D721Med (cell line): Measurements from ENCODE around the gene ANKRD27.

Experiments
- DNase-seq: peaks from one replicate; pipeline ENCODE4 v3.0.0; 2011; ENCODE audit warnings: low spot score; ENCODE audit not compliant: insufficient read length
- FAIRE-seq: peaks from 2 replicates; lab custom pipeline; 2011; peaks lifted over from hg19 to GRCh38; lab: Jason Lieb, UNC
- CTCF ChIP-seq: IDR thresholded peaks from 2 replicates; pipeline ENCODE4 v1.5.1; 2012; ENCODE audit warnings: mild to moderate bottlenecking, control low read depth; ENCODE audit not compliant: insufficient read depth; ENCODE audit errors: missing control alignments

The ANKRD27 gene

GRCh38 chr19:32692727-32693061 is 17.7 kb upstream of the ANKRD27 start:
- TF ChIP-seq CTCF: no peak
- no peak for FAIRE-seq

DNA sequence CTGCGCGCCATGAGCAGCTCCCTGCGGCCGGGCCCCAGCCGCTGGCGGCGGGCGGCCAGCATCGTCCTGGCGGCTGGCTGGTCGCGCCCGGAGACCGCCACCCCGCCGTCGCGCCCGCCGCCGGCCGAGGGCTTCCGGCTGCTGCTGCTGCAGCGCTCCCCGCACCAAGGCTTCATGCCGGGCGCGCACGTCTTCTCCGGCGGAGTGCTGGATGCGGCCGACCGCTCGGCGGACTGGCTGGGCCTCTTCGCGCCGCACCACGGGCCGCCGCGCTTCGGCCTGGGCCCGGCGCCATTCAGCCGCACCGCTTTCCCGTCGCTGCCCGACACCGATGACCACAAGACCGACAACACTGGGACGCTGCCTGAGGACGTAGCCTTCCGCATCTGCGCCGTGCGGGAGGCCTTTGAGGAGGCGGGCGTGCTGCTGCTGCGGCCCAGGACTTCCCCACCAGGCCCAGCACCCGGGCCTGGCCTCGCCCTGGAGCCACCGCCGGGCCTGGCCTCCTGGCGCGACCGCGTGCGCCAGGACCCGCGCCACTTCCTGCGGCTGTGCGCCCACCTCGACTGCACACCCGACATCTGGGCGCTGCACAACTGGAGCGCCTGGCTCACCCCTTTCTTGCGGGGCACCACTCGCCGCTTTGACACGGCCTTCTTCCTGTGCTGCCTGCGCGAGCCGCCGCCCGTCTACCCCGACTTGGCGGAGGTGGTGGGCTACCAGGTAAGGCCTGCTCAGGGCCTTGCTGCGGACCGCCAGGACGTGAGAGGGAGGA is 17.2 kb upstream of the ANKRD27 start:
- DNase-seq (no peak), FAIRE-seq (no peak)
- no peak for TF ChIP-seq CTCF

More at GRCh38 chr19:32692727-32693061, 17.7 kb upstream of the ANKRD27 start:
- no peak for DNase-seq

DNA sequence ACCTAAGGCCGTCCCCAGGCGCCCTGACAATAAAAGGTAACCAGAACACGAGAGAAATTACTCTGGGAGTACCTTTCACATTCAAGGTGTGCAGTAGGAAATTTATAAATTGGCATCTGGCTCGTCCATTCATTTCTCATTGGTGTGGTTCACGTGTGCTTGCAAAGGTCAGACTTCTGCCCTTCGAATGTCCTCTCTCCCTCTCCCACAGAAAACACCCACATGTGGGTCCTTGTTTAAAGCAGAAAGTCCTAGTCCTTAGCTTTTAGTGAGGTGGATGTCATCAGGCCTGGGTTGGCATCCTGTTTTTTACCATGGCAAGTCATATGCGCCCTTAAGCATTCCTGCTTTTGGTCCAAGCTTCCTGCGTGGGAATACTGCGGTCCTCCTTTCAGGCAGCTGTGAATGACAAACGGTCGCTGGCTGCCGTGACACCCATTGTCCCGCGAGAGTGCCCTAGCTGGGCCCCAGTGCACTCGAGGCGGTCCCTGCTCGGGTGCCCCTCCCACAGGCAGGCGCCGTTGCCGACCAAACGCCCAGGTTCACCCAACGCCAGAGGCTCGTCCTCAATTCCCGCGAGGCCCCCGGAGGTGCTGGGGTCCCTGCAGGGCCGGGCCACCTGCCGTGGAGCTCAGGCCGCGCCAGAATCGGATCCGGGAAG is 16.4 kb upstream of the ANKRD27 start, which contains the start of gene NUDT19:
Gene NUDT19 (plus strand): TSS at position 531 of the 661 bp plus-strand sequence. CDS start 140 bp downstream, outside the sequence.
- DNase-seq (no peak), FAIRE-seq (no peak)
- no peak for TF ChIP-seq CTCF

GRCh38 chr19:32688311-32688710 is 13.3 kb upstream of the ANKRD27 start:
- FAIRE-seq: no peak
- TF ChIP-seq CTCF: no peak
- no peak for DNase-seq

DNA sequence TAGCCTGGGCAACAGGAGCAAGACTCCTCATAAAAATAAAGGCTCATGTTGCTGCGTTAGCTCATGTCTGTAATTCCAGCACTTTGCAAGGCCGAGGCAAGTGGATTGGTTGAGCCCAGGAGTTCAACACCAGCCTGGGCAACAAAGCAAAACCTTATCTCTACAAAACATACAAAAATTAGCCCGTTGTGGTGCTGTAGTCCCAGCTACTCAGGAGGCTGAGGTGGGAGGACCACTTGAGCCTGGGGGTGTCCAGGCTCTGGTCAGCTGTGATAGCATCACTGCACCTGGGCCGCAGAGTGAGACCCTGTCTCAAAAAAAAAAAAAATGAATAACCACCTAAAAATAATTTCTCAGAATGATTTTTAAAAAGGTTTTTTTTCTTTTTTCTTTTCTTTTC is 12.7 kb upstream of the ANKRD27 start:
- no peak for TF ChIP-seq CTCF
- DNase-seq (no peak), FAIRE-seq (no peak)

- DNase-seq: no peak
- FAIRE-seq: no peak
- TF ChIP-seq CTCF: no peak
Measured at GRCh38 chr19:32686847-32687475, 12.0 kb upstream of the ANKRD27 start.
